RWPE2 (cell line): ENCODE results near the gene CLEC18B.
"Not testable (repeated sequence)": the region's sequence is repeated elsewhere in the genome, so short reads cannot be mapped to it uniquely, and the experiment has no call there.

Source experiments
- ATAC-seq: fragments of 200-7000 bp; cut with Tn5 transposase; 3 replicates; pipeline ENCODE4 v1.9.1; 2021; ENCODE audit warnings: low read depth
- DNase-seq: peaks from one replicate; pipeline ENCODE4 v3.0.0-alpha.2; 2020; ENCODE audit warnings: low spot score
- H3K27ac ChIP-seq: fragments of 450-650 bp; 2 replicates; pipeline ENCODE4 v1.5.1; 2017; ENCODE audit warnings: mild to moderate bottlenecking; ENCODE audit not compliant: poor library complexity, severe bottlenecking
- H3K27me3 ChIP-seq: fragments of 250-450 bp; sonication (Bioruptor Pico); 2 replicates; pipeline ENCODE4 v1.5.1; 2021; ENCODE audit warnings: mild to moderate bottlenecking, moderate library complexity; ENCODE audit not compliant: insufficient read depth, poor library complexity, severe bottlenecking
- H3K36me3 ChIP-seq: fragments of 250-450 bp; sonication (Bioruptor Pico); 2 replicates; pipeline ENCODE4 v1.5.1; 2020; ENCODE audit warnings: low read depth, mild to moderate bottlenecking, moderate library complexity
- H3K4me1 ChIP-seq: fragments of 250-450 bp; sonication (Bioruptor Pico); 2 replicates; pipeline ENCODE4 v1.5.1; 2021; ENCODE audit warnings: mild to moderate bottlenecking, moderate library complexity; ENCODE audit not compliant: insufficient read depth, poor library complexity, severe bottlenecking
- H3K4me3 ChIP-seq: fragments of 250-450 bp; sonication (Bioruptor Pico); 2 replicates; pipeline ENCODE4 v1.5.1; 2021; ENCODE audit warnings: mild to moderate bottlenecking, moderate library complexity; ENCODE audit not compliant: severe bottlenecking
- H3K9me3 ChIP-seq: fragments of 250-450 bp; sonication (Bioruptor Pico); 2 replicates; pipeline ENCODE4 v1.5.1; 2021; ENCODE audit warnings: mild to moderate bottlenecking, moderate library complexity; ENCODE audit not compliant: severe bottlenecking
- TF ChIP-seq, protein P1 (sequence below): fragments of 450-650 bp; IDR thresholded peaks from one replicate; pipeline ENCODE4 v1.5.1; 2017; ENCODE audit warnings: mild to moderate bottlenecking, moderate library complexity; ENCODE audit not compliant: poor library complexity, severe bottlenecking

The CLEC18B gene

GRCh38 chr16:74446866-74447265 lies 25.6 kb upstream of the CLEC18B start:
- ATAC-seq (no peak), DNase-seq (no peak)
- H3K9me3 ChIP-seq = no peaks in the 10 kb centered on the region
- TF ChIP-seq, protein P1, sequence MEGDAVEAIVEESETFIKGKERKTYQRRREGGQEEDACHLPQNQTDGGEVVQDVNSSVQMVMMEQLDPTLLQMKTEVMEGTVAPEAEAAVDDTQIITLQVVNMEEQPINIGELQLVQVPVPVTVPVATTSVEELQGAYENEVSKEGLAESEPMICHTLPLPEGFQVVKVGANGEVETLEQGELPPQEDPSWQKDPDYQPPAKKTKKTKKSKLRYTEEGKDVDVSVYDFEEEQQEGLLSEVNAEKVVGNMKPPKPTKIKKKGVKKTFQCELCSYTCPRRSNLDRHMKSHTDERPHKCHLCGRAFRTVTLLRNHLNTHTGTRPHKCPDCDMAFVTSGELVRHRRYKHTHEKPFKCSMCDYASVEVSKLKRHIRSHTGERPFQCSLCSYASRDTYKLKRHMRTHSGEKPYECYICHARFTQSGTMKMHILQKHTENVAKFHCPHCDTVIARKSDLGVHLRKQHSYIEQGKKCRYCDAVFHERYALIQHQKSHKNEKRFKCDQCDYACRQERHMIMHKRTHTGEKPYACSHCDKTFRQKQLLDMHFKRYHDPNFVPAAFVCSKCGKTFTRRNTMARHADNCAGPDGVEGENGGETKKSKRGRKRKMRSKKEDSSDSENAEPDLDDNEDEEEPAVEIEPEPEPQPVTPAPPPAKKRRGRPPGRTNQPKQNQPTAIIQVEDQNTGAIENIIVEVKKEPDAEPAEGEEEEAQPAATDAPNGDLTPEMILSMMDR = no peak
- H3K4me3 ChIP-seq = no peak overlapping the region
- peaks cover 32% of the 10 kb centered on the region for H3K4me1 ChIP-seq
- H3K27me3 ChIP-seq = no peaks in the 10 kb centered on the region
- no peak overlapping the region for H3K27ac ChIP-seq
- H3K36me3 ChIP-seq = peaks cover 22% of the 10 kb centered on the region

- H3K27me3 ChIP-seq, DNase-seq, H3K27ac ChIP-seq, H3K4me3 ChIP-seq, ATAC-seq, H3K9me3 ChIP-seq: not testable (repeated sequence)
- peaks cover 14% of the 10 kb centered on the region for H3K4me1 ChIP-seq
- peaks cover 12% of the 10 kb centered on the region; the same call in 1 of the 2 replicates for H3K36me3 ChIP-seq
Observed at GRCh38 chr16:74443624-74444346, 22.5 kb upstream of the CLEC18B start.

GRCh38 chr16:74439685-74440084 lies 18.4 kb upstream of the CLEC18B start:
- TF ChIP-seq, protein P1 = no peak
- Histone ChIP-seq H3K27ac (no peak overlapping the region), H3K36me3 (no peaks in the 10 kb centered on the region), H3K4me1 (no peaks in the 10 kb centered on the region), H3K4me3 (no peak overlapping the region), H3K9me3 (no peaks in the 10 kb centered on the region), H3K27me3 (no peaks in the 10 kb centered on the region)
- no peak for ATAC-seq
- DNase-seq = no peak

GRCh38 chr16:74438492-74438979 lies 17.3 kb upstream of the CLEC18B start:
- TF ChIP-seq, protein P1 = no peak
- no peak overlapping the region for H3K4me3 ChIP-seq
- H3K27ac ChIP-seq = no peak overlapping the region
- no peak for DNase-seq
- no peaks in the 10 kb centered on the region for H3K36me3 ChIP-seq
- no peaks in the 10 kb centered on the region for H3K9me3 ChIP-seq
- H3K4me1 ChIP-seq = no peaks in the 10 kb centered on the region
- no peak for ATAC-seq
- no peaks in the 10 kb centered on the region for H3K27me3 ChIP-seq

DNA sequence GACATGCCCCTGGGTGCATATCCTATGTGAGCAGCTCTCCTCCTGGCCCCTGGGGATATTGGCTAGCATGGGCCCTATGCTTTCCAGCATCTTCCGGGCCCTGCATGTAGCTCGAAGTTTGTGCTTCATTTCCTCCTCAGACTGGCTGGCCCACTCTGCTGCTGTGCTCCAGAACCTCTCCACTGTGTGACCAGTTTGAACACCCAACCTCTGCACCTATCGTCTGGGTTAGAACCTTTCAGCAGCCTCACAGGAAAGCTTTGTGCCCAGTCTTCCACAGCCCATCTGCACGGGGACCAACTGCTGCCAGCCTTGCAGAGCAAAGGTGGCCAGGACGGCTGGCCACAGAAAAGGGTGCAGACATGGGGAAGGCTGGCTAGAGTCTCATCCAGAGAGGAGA lies 10.2 kb upstream of the CLEC18B start:
- TF ChIP-seq, protein P1 = no peak
- no peaks in the 10 kb centered on the region for H3K4me1 ChIP-seq
- ATAC-seq (no peak), DNase-seq (no peak)
- H3K27ac ChIP-seq = no peak overlapping the region
- H3K27me3 ChIP-seq = no peaks in the 10 kb centered on the region
- no peaks in the 10 kb centered on the region for H3K36me3 ChIP-seq
- H3K9me3 ChIP-seq = no peaks in the 10 kb centered on the region
- no peak overlapping the region for H3K4me3 ChIP-seq
